Measurements from ENCODE around the gene P3H4.

P3H4 gene

DNA sequence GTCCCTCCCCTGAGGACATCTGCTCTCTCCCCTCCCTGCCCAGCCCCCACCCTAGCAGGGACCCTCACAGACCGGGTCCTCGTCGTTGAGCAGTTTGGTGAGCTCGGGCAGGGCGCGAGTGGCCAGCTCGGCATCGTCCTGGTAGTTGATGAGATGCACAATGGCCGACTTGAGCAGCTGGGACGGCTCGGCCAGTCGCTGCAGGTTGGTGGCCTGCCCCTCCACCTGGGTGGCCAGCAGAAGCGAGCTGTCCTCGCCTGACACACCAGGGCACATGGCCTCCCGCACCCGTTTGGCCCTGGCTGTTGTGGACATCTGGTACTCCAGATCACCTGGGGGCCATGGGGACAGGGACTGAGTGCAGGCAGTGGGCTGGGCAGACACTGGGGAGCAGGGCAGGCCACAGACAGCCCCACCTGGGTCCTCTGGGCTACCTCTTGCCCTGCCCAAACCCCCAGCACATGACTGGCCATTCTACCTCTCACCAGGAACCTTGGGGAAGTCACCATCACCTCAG is 42.3 kb downstream of the P3H4 start:
- no peak for DNase-seq

DNA sequence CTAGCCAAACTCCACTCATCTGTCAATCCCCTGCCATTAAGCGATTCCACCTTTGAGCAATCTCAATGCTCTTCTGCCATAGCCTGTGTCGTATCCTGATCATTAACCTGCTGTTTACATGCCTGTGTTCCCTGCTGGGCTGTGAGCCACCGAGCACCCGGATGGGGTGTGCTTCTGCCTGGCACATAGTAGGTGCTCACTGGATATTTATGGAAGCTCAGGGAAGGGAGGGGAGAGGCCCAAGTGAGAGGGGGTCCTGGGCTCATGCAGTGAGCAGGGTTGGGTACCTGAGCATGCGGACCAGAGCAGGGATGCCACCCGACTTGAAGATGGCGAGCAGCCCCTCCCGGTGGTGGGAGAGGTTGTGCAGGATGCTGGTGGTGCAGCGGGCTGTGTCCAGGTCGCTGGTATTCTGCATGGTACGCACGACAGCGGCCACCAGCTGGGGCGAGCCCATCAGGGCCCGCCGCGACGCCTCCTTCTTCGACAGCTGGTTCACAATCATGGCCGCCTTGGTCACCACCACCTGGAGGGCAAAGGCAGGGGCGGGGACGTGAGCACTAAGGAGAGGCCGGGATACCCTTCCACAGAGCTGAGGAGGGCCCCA is 43.0 kb downstream of the P3H4 start:
- DNase-seq: no peak

DNA sequence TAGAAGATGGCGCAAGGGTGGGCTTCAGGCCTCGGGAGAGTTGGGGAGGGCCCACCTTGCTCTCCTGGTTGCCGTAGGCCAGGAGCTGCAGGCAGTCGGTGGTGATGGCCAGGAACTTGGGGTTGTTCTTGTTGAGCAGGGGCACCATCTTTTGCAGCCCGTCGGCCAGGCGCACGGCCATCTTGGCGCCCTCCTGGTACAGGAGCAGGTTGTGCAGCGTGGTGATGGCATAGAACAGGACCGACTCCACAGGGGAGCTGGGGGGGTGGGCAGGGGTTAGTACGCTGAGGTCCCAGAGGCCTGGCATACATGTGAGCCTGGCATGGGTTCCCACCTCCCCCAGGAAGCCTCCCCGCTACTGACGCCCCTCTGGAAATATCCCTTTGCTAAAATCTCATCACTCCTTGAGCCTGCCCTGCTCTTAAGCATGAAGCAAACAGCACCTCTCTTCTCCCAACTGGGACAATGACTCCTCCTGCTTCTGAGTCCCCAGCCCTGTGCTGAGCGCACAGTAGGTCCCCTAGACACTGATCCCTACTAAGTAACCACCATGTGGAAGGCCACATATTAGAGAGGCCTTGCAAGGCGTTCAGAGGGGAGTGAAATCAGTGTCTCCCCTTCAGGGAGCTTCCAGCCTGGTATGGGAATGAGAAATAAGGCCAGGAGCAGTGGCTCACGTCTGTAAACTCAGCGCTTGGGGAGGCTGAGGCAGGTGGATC is 44.3 kb downstream of the P3H4 start:
- DNase-seq: no peak

DNA sequence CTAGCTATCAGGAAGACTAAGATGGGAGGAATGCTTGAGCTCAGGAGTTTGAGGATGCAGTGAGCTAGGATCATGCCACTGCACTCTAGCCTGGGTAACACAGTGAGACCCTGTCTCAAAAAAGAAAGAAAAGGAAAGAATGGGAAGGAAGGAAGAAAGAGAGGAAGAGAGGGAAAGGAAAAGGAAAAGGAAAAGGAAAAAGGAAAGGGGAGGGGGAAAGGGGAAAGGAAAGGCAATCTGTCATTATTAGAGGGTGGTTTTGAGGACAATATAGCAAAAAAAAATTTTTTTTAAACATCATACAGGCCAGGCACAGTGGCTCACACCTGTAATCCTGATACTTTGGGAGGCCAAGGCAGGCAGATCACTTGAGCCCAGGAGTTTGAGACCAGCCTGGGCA is 45.6 kb downstream of the P3H4 start:
- DNase-seq: no peak

DNA sequence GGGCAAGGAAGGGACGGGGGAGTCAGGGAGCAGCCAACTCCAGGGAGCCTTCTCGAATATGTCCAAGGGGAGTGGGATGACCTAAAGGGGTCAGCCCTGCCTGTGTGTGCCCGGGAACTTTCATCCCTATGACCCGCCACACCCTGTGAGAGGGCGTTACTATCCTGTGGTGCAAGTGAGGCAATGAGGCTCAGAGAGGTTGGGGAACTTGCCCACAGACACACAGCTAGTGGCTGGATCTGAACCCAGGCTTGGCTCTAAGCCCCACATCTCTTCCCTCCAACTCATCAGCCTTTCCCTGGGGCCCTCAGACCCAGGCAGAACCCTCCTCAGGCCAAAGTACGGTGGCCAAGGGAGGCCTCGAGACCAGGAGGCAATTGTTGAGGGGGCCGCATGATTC is 48.4 kb downstream of the P3H4 start:
- DNase-seq: no peak

DNA sequence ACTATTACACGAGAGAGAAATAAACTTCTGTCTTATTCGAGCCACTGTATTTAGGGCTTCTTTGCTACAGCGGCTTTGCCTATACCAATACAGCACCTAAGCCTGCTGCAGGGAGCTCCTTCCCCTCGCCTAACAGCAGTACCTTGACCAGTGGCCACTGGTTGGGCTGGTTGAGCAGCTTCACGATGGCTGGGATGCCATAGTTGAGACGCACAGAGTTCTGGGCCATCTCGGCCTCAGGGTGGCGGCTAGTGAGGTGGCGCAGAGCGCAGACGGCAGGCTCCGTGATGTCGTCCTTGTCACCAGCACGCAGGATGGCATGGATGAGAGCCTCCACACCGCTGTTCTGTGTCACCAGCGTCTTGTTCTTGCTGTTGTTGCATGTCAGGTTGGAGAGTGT is 48.9 kb downstream of the P3H4 start:
- no peak for DNase-seq

DNA sequence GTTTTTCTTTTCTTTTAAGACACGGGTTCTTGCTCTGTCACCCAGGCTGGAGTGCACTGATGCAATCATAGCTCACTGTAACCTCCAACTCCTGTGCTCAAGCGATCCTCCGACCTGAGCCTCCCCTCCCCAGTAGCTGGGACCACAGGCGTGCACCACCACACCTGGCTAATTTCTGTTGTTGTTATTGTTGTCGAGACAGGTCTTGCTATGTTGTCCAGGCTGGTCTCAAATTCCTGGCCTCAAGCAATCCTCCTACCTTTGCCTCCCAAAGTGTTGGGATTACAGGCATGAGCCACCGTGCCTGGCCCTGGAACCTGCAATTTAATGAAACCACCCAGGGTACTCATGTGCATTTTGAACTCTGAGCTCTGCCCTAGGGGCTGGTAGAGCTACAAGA is 49.4 kb downstream of the P3H4 start:
- DNase-seq: no peak

DNA sequence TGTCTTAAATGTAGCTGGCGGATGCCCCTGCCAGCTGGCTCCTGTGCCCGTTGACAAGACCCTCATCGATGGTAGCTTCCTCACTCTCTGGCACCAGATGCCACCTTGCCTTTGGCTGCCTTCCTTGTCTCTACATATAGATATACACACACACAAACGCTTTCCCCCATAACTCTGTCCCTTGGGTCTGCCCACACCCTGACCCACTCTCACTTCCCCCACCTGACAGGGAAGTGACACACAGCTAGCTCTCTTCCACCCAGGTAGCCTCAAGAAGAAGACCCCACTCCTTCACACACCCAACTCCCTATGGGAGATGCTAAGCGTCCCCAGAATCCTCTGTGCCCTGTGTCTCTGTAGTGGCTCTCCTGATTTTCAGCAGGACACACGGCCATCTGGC is 50.9 kb downstream of the P3H4 start:
- DNase-seq: no peak

DNA sequence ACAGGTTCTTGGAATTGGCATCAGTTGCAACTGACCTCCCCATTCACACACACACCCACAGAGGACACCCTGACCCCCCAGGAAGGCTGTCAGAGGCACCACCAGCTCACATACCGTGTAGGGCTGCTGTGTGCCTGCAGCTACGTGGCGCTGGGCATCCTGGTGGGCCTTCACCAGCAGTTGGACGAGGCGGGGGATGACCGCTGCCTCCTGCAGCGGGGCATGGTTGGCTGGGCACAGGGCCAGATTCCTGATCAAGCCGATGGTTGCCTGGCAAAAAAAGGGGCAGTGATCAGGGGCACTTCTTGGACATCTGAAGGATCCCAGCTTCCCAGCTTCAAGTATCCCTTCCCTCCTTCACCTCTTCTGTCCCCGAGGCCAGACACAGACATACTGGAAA is 53.1 kb downstream of the P3H4 start:
- DNase-seq: no peak

DNA sequence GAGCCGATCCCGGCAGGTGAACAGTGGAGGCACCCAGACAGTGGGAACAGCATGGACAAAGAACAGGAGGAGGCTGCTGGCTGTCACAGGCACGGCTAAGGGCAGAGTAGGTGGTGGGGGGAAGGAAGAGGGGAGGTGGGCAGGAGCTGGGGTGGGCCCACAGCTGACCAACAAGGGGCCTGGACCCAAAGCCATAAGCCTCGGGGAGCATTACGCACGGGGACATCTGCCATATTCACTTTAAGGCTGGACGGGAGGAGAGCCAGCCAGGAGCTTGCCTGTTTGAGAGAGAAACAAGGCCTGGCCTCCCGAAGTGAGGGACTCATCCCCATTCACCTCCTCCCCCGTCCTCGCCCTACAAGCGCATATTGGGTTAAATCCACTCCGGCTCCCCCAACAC is 57.7 kb downstream of the P3H4 start:
- DNase-seq: no peak
